Uterus (tissue), 2 donors: ENCODE data around the gene GMPPA.

Experiments
- POLR2A ChIP-seq, 2 donors: fragments of 450-650 bp; IDR thresholded peaks; one replicate each; pipeline ENCODE4 v1.6.1; 2016; ENCODE audit warnings: antibody characterized with exemption in 2 of 2, mild to moderate bottlenecking in 1 of 2, moderate library complexity in 1 of 2
- TF ChIP-seq, protein P1 (sequence below), 4 experiments: fragments of 200-600 bp in 2 of 4; fragments of 450-650 bp in 2 of 4; sonication (generic) in 2 of 4; IDR thresholded peaks; one replicate each; pipeline ENCODE4 v1.5.1; 2016 to 2019; ENCODE audit warnings: antibody characterized with exemption in 4 of 4, mild to moderate bottlenecking in 2 of 4, moderate library complexity in 1 of 4

GRCh38 chr2:219488149-219488843 is 10.4 kb upstream of the GMPPA start:
- TF ChIP-seq, protein P1, sequence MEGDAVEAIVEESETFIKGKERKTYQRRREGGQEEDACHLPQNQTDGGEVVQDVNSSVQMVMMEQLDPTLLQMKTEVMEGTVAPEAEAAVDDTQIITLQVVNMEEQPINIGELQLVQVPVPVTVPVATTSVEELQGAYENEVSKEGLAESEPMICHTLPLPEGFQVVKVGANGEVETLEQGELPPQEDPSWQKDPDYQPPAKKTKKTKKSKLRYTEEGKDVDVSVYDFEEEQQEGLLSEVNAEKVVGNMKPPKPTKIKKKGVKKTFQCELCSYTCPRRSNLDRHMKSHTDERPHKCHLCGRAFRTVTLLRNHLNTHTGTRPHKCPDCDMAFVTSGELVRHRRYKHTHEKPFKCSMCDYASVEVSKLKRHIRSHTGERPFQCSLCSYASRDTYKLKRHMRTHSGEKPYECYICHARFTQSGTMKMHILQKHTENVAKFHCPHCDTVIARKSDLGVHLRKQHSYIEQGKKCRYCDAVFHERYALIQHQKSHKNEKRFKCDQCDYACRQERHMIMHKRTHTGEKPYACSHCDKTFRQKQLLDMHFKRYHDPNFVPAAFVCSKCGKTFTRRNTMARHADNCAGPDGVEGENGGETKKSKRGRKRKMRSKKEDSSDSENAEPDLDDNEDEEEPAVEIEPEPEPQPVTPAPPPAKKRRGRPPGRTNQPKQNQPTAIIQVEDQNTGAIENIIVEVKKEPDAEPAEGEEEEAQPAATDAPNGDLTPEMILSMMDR (IDR thresholded peaks at IDR 0.05) = no peak
- TF ChIP-seq POLR2A (IDR thresholded peaks at IDR 0.05) = no peak
